ENCODE results near the gene KDM2B.

Gene KDM2B

DNA sequence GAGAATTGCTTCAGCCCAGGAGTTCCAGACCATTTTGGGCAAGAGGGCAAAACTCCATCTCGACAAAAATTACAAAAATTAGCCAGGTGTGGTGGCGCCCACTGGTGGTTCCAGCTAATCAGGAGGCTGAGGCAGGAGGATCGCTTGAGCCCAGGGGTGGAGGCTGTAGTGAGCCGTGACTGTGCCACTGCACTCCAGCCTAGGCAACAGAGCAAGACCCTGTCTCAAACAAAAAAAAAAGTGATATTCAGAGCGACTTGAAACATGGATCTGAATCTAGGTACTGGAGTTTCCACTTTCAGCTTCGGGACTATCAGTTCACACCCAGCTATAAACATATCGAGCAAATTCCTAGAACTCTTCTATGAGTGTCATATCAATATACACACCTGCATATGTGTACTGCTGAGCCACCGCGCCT, 197.2 kb downstream of the KDM2B start:
- no peak for TF ChIP-seq Cebpa-rat (IDR thresholded peaks at IDR 0.05)
- Histone ChIP-seq H3K36me3 (no peaks in the 10 kb centered on the region), H3K4me1 (no peaks in the 10 kb centered on the region), H3K27ac (no peak overlapping the region), H4K20me1 (no peaks in the 10 kb centered on the region), H3K27me3 (no peaks in the 10 kb centered on the region), H3K4me3 (no peak overlapping the region), H3K9ac (no peak overlapping the region), H3K9me3 (no peaks in the 10 kb centered on the region), H3K4me2 (no peak overlapping the region)

DNA sequence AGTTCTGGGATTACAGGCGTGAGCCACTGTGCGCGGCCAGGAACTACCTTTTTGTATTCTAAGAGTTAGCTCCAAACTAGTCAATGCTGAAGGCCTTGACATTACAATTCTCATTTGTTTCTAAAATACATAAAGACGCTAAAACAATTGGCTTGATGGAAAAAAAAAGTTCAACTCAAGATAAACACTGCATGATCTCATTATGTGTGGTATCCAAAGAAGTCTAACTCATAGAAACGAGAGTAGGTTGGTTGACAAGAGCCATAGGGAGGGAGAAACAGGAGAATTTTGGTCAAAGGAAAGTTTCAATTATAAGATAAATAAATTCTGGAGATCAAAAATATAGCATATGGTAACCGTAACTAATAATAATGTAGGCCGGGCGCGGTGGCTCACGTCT, 200.9 kb downstream of the KDM2B start:
- no peak for TF ChIP-seq Cebpa-rat (IDR thresholded peaks at IDR 0.05)
- Histone ChIP-seq H4K20me1 (no peaks in the 10 kb centered on the region), H3K27me3 (no peaks in the 10 kb centered on the region), H3K36me3 (no peaks in the 10 kb centered on the region), H3K4me2 (no peak overlapping the region), H3K4me3 (no peak overlapping the region), H3K9me3 (peaks cover 5% of the 10 kb centered on the region; the same call in 1 of the 2 replicates), H3K4me1 (no peaks in the 10 kb centered on the region), H3K9ac (no peak overlapping the region), H3K27ac (no peak overlapping the region)

Measured in BLaER1 (cell line).